Pons (tissue), 1 donor: ENCODE measurements around the gene CCDC38.
"Not testable (repeated sequence)": the region's sequence is repeated elsewhere in the genome, so short reads cannot be mapped to it uniquely, and the experiment has no call there.

Experiments
- DNase-seq: peaks from one replicate; pipeline ENCODE4 v3.0.0-alpha.2; 2016; ENCODE audit warnings: low spot score

The CCDC38 gene

DNA sequence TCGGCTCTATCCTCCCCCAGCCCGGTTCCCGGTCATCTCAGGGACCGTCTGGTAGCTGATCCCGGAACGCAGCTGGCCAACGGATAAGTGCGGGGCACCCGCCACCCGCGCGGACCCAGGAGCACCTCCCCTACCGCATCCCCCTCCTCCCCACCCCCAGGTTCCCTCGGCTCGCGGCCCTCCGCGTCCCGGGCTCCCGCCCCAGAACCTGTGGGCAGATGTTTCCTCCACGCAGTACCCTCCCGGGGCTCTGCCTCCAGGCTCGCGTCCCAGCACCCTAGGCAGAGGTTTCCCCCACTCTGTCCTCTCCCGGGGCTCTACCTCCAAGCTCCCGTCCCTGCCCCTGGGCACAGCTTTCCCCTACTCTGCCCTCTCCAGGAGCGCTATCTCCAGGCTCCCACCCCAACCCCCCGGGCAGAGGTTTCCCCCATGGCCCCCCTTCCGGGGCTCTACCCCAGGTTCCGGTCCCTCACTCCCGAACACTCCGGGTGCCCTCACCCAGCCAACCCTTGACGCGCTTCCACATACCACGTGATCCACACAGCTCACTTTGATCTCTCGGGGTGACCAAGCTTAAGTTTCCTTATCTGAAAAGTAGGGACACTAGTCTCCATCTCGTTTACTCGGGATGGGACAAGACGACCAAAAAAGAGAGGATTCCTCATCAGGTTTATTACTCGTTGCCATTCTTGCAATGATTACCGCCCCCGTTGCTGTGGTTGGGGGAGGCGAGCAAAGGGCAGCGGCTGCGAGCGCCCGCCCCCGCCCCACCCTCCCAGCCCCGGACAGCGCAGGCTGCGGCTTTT is at the start of gene CCDC38:
Gene CCDC38, minus strand, starts transcription at position 91 of the 806 bp plus-strand sequence. CDS start 6,105 bp downstream, outside the sequence.
- DNase-seq = peak; percentile 77

DNA sequence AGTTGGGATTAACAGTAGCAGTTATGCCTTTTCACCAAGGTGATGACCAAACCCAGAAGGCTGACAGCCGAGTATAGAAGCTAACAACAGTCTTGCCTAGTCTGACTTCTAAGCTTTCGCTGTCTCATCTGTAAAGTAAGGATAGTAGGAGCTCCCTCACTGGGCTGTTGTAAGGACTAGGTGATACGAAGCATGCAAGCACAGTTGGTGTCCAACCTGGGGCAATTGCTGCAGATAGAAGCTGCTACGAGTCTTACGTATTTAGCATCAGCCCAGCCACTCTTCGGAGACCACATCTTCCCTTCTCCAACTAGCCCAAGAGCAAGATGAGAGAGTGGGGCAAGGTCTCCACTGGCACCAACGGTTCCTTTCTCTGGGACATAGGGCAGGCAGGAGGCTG is 47.7 kb upstream of the CCDC38 start:
- DNase-seq = no peak

DNA sequence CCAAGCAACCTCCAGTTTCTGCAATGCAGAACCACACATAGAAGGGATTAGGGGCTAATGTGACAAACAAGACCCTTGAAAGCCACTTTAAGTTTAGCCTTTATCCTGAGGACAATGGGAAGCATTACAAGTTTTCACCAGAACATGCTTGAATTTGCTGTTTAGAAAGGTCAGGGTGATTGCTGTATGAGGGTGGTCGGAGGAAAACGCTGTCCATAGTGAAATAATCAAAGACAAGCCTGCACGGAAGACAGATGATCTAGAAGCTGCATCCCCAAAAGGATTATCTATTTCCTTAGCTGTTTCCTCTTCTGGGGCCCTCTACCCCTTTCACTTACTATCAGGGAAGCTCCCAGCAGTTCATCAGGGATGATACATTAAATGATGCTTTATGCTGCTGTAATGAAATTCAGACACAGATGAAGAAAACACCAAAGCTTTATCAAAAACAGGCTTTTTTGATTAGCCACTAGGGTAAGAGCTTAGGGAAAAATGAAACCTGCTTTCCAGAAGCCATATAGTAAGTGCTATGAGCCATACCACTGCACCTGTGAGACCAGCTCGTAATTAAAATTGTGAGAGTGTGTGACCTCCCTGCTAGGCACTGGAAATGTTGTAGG is 47.2 kb upstream of the CCDC38 start:
- DNase-seq = no peak

DNA sequence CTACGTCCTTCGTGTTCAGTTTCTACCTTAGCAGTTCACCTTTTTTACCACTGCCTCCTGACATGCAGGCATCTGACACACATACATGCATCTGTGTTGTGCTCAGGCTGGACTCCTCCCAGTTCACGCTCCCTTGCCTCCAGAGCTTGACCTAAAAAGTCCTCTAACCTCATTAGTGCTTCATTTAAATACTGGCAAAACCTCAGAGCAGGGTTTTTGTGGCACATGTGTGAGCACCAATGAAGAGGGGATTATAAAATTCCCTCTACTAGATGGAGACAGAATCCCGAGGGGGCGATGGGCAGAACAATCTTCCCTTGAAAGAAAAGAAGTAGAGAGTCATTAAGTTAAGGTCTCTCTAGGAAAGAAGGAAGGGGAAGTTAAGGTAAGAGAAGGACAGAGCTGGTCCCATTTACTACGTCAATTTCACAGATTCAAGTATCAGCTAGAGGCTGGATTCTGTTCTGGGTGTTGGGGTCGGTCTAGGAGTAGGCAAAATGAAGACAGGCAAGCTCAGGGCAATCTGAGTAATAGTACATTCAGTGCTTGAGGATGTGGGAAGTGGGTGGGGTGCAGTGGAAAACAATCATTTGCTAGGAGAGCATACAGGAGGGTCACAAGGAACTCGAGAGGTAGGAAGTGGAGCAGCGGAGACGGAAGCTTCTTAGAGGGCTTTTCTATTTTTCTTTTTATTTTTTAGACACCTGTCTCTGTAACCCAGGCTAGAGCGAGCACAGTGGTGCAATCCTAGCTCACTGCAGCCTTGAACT is 46.3 kb upstream of the CCDC38 start:
- DNase-seq = no peak

DNA sequence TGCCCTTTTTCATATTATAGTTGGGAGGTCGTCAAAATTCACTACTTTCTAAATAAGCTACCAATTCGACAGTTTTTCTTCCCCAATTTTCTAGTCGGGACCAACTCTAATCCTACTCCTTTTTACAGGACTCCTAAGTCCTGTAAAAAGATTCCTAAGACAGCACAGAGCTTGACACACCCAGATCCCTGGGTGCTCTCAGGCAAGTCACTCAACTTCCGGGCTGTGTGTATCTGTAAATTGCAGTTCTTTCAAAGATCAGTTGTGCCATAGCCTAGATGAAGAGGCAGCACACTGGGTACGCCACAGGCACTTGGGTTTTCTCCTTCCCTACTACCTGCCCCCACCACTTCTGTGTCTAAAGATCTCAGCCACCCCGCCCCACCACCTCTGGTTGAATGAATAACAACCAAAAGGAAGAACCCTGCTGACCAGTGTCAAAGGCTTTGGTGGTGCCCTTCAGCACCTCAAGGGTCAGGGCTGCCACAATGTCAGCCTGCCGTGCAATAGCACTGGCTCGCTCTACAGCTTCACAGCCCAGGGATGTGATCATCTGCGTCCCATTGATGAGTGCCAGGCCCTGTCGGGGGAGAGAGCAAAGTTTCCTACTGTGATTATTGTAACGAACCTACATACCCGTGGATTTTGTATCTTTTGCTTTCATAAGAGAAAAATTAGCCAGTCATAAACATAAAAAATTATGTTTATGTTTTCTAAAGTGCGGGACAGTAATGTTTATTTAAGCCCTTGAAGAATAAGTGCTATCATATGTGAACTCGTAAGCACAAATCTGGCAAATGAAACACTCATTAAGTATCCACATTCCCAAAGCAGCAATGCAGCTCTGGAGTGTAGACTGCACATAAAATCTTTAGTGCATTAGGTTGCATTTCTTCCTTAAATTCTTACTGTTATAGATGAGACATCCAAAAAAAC is 44.5 kb upstream of the CCDC38 start:
- DNase-seq = no peak

DNA sequence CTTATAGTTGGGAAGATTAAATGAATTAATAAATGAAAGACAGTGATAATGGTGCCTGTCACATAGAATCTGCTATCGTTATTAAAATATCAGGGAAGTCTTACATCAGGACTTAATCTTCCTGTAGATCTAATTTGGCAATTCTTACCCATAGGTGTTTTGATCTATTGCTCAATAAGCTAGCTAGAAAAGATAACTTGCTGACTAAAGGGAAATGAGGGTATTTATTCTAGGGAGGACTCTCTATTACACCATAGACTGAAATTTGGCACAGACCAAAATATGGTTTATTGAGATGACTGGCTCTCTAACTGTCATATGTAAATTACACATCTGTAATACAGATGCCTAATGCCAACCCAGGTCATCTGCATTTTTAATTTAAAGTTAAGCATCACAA is 42.3 kb upstream of the CCDC38 start:
- no peak for DNase-seq

DNA sequence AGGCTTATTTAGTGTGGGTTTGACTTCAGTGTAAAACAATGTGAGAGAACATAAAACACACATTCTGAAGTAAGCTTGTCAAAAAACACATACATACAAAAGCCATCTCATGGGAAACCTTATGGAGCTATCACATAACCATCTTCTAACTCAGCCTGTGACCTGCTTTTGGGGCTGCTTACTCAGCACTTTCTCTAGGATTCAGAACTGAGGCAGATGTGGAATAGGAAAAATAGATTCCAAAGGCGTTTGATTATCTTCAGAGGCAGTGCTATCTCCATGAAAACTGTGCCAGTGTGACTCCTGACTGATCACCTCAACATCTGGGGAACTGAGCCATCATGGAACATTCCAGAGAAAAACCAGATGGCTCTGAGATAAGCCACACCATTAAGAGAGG is 40.2 kb upstream of the CCDC38 start:
- DNase-seq = no peak

DNA sequence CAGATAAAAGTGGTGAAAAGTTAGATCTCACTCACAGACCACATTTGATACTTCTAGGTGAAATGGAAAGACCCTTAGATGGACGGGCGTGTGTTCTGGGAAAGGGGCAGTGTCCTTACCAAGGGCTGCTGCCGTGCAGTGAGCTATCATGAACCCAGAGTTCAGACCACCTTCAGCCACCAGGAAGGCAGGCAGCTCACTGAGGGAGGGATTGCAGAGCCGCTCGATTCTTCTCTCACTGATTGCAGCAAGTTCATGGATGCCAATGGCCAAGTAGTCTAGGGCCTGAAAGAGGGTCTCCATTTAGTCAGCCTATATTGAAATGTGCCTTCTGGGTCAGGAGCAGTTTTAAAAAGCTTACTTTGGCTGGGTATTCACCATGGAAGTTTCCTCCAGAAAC is 38.0 kb upstream of the CCDC38 start:
- DNase-seq = no peak

DNA sequence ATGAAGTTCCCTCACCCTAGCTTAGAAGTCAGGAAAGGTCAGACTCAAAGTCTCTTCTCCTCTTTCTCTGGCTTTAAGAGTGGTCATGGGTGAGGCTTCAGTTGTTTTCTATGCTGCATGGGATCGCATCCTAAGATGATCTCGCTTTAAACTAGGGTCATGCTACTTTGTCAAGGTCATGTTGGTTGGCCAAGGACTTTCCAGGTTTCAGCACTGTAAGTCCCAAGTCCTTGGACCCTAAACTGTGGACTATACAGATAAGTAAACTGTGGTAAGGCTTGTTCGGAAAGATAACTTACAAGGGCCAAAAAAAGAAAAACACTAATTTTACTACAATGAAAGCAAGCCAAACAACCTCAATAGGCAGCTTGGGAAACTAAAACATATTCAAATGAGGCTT is 36.4 kb upstream of the CCDC38 start:
- DNase-seq = no peak

DNA sequence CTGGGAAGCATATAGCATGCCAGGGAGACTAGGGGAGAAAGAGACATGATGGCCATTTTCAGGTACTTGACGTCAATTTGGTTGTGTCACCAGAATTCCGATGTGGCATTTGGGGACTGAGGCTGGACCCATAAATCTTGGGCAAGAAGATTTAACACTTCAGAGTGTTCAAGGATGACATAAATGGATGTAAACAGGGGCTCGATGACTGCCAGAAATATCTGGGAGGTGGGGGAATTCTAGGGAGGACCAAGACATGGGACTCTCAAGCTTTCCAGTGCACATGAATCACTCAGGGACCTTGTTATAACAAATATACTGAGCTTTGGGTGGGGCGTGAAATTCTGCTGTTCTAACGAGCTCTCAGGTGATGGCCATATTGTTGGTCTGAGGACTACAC is 35.9 kb upstream of the CCDC38 start:
- no peak for DNase-seq

DNA sequence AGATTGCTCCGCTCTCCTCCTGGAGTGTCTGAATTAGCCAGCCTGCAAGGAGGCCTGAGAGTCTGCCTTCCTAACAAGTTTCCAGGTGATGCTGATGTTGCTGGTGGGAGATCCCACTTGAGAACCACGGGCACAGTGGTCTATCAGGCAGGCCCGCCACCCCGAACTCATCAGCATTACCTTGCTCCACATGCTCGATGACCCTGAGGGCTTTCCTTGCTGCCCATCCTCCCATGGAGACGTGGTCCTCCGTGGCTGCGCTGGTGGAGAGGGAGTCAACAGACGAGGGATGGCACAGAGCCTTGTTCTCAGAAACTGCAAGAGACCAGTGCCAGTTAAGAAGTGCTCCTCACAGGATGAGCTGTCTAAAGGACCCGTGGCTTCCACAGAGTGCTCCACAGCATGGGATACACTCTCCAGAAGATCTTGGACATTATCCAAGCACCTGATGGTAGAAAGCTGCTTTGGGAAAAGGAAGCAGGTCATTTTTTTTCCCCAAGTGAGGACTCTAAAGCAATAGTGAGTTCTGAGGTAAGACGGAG is 35.4 kb upstream of the CCDC38 start:
- DNase-seq = no peak

DNA sequence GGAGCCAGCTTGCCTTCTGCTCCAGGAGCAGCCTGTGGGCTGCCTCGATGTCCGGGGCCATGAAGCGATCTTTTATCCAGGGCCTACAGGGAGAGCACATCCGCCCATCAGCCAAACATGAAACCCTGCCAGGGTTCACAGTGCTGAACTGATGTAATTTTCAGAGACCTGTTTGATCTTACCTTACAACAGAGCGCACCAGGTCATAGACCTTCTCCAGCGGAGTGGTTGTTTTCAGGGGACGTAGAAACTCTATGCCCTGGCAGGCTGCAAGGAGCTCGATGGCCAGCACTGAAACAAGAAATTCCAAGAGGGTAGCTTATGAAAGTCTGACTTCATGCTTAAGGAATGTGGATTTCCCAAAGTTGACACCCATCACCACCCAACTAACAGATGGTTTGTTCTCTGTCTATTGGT is 34.0 kb upstream of the CCDC38 start:
- DNase-seq = no peak

DNA sequence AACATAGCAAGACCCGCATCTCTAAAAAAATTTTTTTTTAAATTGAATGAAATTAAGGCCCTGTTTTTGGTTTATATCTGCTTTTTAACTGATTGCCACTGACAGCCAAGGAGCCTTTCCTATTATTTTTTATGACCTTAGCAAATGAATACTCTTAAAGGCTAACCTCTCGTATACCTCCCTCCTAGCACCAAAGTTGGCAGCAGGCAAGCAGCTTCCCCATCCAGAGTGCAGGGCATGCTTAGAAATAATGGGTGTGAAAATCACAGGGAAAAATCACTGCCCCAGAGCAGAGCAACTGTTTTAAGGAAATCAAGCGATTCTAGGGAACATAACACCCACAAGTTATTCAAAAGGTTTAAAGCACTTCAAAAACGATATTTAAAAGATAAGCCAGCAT is 33.1 kb upstream of the CCDC38 start:
- no peak for DNase-seq

DNA sequence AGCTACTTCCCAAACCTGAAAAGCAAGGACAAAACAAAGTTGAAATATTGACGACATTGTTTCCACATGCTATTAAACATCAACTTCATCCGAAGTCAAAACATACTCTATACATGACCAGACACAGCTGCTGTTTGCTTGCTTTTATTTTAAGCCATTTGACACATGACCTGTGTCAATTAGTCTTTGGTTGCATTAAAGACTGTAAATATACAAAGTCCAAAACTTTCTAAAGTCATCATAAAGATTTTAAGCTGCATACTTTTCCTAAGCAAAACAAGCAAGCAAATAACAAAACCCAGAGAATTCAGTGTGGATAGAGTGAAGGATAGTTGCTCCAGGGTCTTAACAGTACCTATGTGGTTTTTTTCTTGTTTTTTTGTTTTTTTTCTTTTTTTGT is 31.9 kb upstream of the CCDC38 start:
- no peak for DNase-seq

DNA sequence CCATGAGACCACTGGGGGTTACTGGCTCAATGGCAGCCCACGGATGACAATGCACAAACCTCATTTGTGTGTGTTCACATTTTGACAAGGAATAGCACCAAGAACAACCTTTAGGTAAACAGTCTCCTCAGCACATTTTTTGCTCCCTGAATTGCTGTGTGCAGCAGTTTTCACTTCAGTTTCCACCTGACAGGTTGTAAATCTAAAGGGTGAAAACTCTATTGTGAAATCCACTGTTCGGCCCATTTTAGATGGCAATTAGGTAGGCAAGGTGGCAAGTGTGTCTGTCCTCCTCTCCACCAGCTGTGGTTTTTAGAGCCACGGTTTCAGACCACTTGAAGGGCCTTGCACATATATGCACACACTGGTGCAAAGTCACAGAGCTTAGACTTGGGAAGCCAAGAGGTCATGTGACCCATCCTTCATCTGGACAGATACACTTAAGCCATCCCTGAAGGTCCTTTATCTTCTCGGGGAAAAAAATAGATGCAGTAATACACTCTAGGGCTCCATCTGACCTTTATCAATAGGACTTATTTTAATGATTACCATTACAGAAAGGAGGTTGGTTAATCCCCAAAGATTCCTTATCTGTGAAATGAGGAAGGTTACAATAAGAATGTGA is 30.5 kb upstream of the CCDC38 start:
- DNase-seq = no peak

DNA sequence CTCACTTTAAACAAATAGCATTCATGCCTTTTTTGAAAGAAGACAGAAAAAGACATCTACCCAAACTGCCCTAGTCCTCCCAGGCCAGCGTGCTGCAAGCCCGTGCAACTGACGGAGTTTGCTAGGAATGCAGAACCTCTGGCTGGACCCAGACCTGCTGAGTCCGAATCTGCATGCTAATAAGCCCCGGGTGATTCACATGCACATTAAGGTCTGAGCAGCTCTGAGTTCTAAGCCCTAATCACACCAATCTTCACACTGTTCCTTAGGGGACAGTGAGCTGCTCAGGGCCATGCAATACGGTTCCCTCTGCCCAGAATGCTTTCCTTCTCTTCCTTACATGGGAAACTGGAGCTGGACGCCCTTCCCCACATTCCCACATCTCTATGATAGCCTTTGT is 28.5 kb upstream of the CCDC38 start:
- no peak for DNase-seq

DNA sequence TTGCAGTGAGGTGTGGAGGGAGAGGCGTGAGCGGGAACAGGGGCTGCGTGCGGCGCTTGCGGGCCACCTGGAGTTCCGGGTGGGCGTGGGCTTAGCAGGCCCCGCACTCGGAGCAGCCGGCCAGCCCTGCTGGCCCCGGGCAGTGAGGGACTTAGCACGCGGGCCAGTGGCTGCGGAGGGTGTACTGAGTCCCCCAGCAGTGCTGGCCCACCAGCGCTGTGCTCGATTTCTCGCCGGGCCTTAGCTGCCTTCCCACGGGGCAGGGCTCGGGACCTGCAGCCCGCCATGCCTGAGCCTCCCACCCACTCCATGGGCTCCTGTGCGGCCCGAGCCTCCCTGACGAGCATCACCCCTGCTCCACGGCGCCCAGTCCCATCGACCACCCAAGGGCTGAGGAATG is 26.7 kb upstream of the CCDC38 start:
- DNase-seq = not testable (repeated sequence)

DNA sequence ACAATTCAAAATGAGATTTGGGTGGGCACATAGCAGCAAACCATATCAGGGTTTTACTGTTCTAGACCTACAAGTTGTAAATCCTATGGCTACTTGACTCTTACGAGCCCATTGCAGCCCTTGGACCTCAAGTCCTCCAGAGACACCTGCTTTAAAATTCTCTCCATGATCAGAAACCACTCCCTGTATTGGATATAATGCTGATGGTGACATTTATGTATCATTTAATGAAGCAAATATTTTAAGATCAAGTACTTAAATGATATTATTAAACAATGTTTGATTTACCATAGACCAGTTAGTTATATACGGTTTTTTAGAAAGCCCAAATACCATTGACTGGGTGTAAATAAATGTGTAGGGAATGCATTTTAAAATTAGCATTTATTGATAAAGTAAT is 24.9 kb upstream of the CCDC38 start:
- no peak for DNase-seq

DNA sequence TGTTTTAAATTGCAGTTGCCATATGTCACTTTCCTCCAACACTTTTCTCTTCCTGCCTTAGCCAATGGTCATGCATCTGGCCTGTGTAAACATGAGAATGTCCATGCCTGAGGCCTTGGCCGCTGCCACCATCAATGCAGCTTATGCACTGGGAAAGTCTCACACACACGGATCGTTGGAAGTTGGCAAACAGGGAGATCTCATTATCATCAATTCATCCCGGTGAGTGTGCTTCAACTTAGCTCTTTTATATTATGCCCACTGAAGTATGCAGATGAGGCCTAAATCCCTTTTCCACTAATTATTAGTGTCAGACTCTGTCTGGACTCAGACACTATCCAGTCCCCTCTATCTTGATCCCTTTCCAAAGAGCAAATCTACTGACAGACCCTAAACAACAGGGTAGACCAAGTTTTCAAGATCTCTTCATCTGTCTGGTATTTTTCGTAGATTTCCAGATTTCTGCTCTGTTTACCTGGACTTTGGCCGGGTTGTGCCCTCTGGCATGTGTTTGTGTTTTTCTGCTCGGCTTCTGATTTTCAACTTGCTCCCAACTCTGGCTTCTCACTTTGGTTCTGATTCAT is 24.0 kb upstream of the CCDC38 start:
- DNase-seq = no peak

DNA sequence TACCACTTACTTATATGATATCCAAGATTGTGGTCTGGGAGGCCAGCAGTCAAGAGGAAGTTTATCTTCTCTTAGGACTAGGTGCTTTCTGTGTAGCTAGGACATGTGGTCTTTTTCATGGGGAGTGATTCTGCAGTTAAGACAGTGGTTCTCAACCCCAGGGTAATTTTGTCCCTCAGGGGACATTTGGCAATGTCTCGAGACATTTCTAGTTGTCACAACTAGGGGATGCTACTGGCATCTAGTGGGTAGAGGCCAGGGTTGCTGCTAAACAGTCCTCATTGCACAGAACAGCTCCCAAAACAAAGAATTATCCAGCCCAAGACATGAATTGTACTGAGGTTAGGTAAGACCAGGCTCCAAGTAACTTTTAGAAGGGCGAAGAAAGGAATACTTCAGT is 20.7 kb upstream of the CCDC38 start:
- DNase-seq = no peak

DNA sequence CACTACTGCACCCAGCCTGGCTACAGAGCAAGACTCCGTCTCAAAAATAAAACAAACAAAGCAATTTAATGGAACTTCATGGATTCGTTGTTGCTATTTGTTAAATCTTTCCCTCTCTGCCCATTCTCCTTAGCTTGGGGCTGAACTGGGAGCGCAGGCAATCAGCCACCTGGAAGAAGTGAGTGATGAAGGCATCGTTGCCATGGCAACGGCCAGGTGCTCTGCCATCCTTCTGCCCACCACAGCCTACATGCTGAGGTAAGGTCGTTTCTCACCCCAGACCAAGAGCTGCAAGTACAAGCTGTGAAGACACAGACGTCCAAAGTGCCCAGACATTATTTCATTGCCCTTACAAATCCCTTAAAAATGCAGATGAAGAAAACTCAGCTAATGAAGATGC is 19.8 kb upstream of the CCDC38 start:
- no peak for DNase-seq
